GM13977 (cell line): ENCODE results near the gene SLC17A9.

Source experiments
- DNase-seq: peaks from one replicate; pipeline ENCODE4 v3.0.0; 2012; ENCODE audit warnings: low spot score
- in situ Hi-C: fragments of 300-500 bp; cut with MboI; formaldehyde crosslinking; loops from one replicate; pipeline ENCODE4 v1.12.0; 2022; ENCODE audit warnings: low sequenced_read_pairs, low pct_unique_long_range_greater_than_20kb, mixed read lengths, inconsistent platforms; ENCODE audit not compliant: unreplicated experiment
- TF ChIP-seq, protein P1 (sequence below): IDR thresholded peaks from 2 replicates; pipeline ENCODE4 v1.5.1; 2012; ENCODE audit warnings: mild to moderate bottlenecking, control low read depth; ENCODE audit not compliant: insufficient read depth; ENCODE audit errors: extremely low read depth, missing control alignments

The SLC17A9 gene

DNA sequence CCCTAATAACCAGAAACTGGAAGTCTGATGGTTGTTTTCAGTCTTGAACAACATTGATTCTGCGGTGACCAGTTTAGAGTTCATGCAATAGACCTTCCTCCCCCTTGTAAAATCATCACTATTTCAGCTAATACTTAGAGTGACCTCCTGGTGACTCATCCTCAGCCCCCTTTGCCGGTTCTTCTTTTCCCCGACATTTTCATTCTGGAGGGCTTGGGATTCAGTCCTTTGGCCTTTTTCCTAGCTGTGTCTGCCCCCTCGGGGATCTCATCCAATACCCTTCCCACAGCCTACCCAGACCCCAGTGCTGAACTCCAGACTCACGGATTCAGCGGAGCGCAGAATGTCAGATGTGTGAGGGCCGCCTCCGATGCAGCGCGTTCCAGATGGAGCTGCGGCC is 61.8 kb downstream of the SLC17A9 start:
- no peak for DNase-seq
- TF ChIP-seq, protein P1, sequence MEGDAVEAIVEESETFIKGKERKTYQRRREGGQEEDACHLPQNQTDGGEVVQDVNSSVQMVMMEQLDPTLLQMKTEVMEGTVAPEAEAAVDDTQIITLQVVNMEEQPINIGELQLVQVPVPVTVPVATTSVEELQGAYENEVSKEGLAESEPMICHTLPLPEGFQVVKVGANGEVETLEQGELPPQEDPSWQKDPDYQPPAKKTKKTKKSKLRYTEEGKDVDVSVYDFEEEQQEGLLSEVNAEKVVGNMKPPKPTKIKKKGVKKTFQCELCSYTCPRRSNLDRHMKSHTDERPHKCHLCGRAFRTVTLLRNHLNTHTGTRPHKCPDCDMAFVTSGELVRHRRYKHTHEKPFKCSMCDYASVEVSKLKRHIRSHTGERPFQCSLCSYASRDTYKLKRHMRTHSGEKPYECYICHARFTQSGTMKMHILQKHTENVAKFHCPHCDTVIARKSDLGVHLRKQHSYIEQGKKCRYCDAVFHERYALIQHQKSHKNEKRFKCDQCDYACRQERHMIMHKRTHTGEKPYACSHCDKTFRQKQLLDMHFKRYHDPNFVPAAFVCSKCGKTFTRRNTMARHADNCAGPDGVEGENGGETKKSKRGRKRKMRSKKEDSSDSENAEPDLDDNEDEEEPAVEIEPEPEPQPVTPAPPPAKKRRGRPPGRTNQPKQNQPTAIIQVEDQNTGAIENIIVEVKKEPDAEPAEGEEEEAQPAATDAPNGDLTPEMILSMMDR: no peak
- in situ Hi-C loops: no loop called here

DNA sequence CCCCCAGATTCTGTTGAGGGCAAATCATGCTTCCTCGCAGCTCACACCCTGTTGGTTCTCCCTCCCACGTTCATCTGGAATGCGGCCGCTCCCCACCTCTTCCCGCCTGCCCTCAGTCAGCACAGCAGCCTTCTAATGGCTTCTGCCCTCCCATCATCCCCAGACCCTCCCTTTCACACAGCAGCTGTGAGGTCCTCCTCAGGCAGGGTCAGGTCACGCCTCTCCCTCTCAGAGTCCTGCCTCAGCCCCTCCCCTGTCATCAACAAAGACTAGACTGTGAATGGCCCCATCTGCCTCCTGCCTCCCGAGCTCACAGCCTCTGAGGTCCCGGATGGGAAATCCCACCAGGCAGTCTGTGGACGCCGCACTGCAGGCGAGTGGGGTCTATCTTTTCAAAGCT is 62.2 kb downstream of the SLC17A9 start:
- DNase-seq: no peak
- TF ChIP-seq, protein P1: no peak
- in situ Hi-C loops: no loop called here

DNA sequence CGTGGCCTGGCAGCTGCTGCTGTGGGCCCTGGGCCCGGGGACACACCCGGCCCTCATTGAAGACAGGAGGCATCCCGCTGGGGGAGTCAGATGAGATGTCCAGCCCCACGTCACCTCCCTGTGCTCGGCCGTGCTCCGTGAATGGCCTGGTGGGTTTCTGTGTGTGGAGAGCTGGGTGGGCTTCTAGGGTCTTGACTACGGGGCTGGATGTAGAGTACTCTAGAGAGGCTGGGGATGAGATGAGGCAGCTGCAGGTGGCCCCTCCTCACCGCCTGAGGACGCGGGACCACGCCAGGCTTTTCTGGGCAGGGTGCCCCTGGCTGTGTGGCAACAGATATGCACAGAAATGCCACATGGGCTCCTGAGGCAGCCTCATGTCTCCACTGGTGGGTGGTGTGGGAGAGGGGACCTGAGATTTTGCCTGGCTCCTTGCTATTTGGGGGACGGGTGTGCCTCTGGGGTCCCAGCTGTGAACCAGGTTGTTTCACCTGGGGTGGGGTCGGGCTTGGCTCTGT is 62.7 kb downstream of the SLC17A9 start:
- DNase-seq: no peak
- in situ Hi-C loops: no loop called here
- TF ChIP-seq, protein P1: no peak

DNA sequence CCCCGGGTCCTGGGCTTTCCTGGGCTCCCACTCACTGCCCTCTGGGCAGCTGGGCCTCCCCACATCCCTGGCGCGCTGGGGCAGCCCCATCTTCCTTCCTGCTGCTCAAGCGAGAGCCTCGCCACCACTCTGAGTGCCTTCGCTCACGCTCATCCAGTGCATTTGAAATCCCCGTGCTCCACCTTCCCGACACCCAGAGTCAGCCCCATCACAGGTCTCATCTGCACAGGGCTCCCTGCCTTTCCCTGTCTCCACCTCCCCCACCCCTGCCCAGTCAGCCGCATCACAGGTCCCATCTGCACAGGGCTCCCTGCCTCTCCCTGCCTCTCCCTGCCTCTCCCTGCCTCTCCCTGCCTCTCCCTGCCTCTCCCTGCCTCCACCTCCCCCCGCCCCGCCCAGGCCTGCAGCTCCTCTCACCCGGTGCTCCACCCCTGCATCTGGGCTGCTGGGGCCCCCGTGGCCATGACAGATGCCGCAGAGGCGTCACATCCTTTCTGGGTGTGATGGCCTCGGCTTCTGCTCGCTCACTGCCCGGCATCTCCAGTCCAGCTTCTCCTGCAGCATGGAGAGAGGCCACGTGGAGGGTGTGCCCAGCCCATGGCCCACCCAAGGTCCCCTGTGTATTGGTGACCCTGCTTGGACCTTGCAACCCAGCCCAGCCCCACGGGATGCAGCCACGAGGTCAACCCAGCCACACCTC is 63.3 kb downstream of the SLC17A9 start:
- in situ Hi-C loops: no loop called here
- TF ChIP-seq, protein P1: no peak
- no peak for DNase-seq

DNA sequence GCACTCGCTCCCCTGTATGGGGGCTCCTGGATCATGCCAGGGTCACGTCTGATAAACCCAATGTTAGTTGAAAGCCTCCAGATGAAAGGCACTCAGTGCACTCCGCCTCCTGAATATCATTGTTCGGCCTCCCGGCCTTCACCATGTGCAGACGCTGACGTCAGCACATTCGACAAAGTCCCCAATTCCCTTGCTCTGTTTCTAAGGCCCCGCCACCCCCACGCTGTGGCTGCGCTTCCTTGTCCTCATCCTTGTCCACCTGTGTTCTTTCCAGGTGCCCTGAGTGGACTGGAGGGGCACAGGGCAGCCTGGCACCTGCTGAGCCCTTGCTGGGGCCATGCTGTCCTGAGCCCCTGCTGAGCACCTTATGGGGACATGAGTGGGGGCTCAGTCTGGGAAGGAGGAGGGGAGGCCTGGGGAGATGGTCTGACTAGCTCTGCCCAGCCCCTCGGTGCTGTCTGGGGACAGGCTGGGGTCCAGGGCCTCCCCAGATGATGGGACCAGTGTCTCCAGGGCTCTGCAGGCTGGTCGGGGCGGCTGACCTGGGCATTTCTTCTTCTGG is 64.1 kb downstream of the SLC17A9 start:
- TF ChIP-seq, protein P1: no peak
- in situ Hi-C loops: no loop called here
- no peak for DNase-seq

DNA sequence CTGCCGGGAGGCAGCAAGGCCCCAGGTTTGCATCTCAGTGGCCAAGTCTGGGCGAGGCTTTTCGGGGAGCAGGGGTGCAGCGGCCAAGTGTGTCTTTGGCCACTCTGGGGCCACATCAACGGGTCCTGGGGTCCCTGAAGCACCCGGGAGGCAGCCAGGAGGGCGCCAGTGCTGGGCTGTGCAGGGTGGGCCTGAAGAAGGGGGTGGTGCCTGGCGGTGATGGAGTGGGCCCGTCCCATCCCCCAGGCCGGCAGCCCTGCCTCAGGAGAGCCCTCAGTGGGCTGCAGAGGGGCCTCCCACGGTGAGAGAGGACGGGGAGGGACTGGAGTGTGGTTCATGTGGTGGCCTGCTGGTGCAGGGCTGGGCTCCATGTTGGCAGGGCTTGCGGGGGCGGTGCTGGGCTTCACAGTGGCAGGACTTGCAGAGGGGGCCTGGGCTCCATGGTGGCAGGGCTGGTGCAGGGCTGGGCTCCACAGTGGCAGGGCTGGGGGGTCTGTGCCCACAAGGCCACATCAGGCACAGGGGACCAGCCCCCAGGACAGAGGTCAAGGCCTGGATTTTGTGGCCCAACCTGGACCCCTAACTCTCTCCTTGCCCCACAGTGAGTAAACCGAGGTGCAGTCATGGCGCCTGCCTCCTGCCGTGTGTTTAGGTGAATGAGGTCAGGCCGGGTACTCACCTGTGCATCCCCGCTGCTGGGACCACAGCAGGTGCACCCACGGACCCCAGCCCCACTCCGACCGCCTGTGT is 64.7 kb downstream of the SLC17A9 start:
- TF ChIP-seq, protein P1: no peak
- DNase-seq: no peak
- in situ Hi-C loops: no loop called here
